GM21737 (cell line): ENCODE data around the gene LEKR1.
"Not testable (repeated sequence)": the region's sequence is repeated elsewhere in the genome, so short reads cannot be mapped to it uniquely, and the experiment has no call there.

ENCODE experiments used
- ATAC-seq: cut with Tn5 transposase; IDR thresholded peaks from one replicate; pipeline ENCODE4 v1.9.1; 2021; ENCODE audit warnings: mild to moderate bottlenecking, moderate library complexity; ENCODE audit not compliant: unreplicated experiment

Gene LEKR1

GRCh38 chr3:156834435-156834834, 8.3 kb downstream of the LEKR1 start:
- no peak for ATAC-seq

GRCh38 chr3:156834962-156835535, 8.9 kb downstream of the LEKR1 start:
- no peak for ATAC-seq

GRCh38 chr3:156836701-156837100, 10.5 kb downstream of the LEKR1 start:
- no peak for ATAC-seq

GRCh38 chr3:156837115-156837514, 11.0 kb downstream of the LEKR1 start:
- ATAC-seq = no peak

GRCh38 chr3:156838035-156838434, 11.9 kb downstream of the LEKR1 start:
- ATAC-seq = no peak

- no peak for ATAC-seq
Measured at GRCh38 chr3:156840826-156841689, 14.9 kb downstream of the LEKR1 start.

GRCh38 chr3:156843071-156843808, 17.1 kb downstream of the LEKR1 start:
- ATAC-seq = no peak

- ATAC-seq = no peak
Measured at GRCh38 chr3:156847752-156848448, 21.7 kb downstream of the LEKR1 start.

- peak; percentile 97 for ATAC-seq
Measured at GRCh38 chr3:156859578-156859977, 33.4 kb downstream of the LEKR1 start.

GRCh38 chr3:156860873-156861272, 34.7 kb downstream of the LEKR1 start:
- no peak for ATAC-seq

GRCh38 chr3:156862338-156862737, 36.2 kb downstream of the LEKR1 start:
- no peak for ATAC-seq

- ATAC-seq = no peak
Measured at GRCh38 chr3:156865732-156866131, 39.6 kb downstream of the LEKR1 start.

GRCh38 chr3:156867174-156867573, 41.0 kb downstream of the LEKR1 start:
- ATAC-seq = no peak

- no peak for ATAC-seq
Measured at GRCh38 chr3:156867920-156868319, 41.8 kb downstream of the LEKR1 start.

GRCh38 chr3:156873906-156874305, 47.8 kb downstream of the LEKR1 start:
- no peak for ATAC-seq

GRCh38 chr3:156879491-156879890, 53.3 kb downstream of the LEKR1 start:
- ATAC-seq = not testable (repeated sequence)

- no peak for ATAC-seq
Measured at GRCh38 chr3:156885761-156886160, 59.6 kb downstream of the LEKR1 start.

- no peak for ATAC-seq
Measured at GRCh38 chr3:156888176-156888575, 62.0 kb downstream of the LEKR1 start.

GRCh38 chr3:156888576-156888975, 62.4 kb downstream of the LEKR1 start:
- ATAC-seq = no peak

GRCh38 chr3:156892701-156893100, 66.5 kb downstream of the LEKR1 start:
- no peak for ATAC-seq

GRCh38 chr3:156895374-156895773, 69.2 kb downstream of the LEKR1 start:
- ATAC-seq = not testable (repeated sequence)
